ENCODE measurements around the gene KDM1B. TPM values are rescaled to one million over a fixed set of nuclear protein-coding genes. Genes with fewer than 3 reads are reported as not detected.
A peak's percentile ranks its signal among the peaks of the same experiment; 100 is the strongest.
"Not testable (repeated sequence)": the region's sequence is repeated elsewhere in the genome, so short reads cannot be mapped to it uniquely, and the experiment has no call there.

Gene KDM1B
- total RNA-seq, 1 donor from 2014 or later = 16.9 TPM

GRCh38 chr6:18219591-18219990 is 64.4 kb downstream of the KDM1B start:
- Mint-ChIP-seq H3K9me3 (no peaks in the 10 kb centered on the region), H3K4me1 (no peaks in the 10 kb centered on the region), H3K27me3 (ENCODE audit: insufficient read depth, low read depth) (peaks cover 4% of the 10 kb centered on the region), H3K27ac (peak overlapping the region; percentile 38), H3K36me3 (peaks cover 34% of the 10 kb centered on the region), H3K4me3 (no peak overlapping the region)
- Histone ChIP-seq H3K9ac (no peak overlapping the region), H3K4me3 (no peak overlapping the region), H3F3A (ENCODE audit: low read depth) (peaks cover 54% of the 10 kb centered on the region), H3K27me3 (no peaks in the 10 kb centered on the region), H3K36me3 (peaks cover 15% of the 10 kb centered on the region), H2AFZ (replicated peaks) (no peak overlapping the region), H3K9me3 (ENCODE audit: low read depth) (no peaks in the 10 kb centered on the region), H4K20me1 (ENCODE audit: low read depth) (peaks cover 4% of the 10 kb centered on the region), H3K4me1 (no peaks in the 10 kb centered on the region), H3K27ac (peak overlapping the region; percentile 65), H3K4me2 (no peak overlapping the region), H3K79me2 (ENCODE audit: low read depth) (peaks cover 4% of the 10 kb centered on the region)
- no peak for DNase-seq (ENCODE audit: low spot score)
- TF ChIP-seq CTCF (IDR thresholded peaks at IDR 0.05) (no peak), EZH2phosphoT487 (IDR thresholded peaks at IDR 0.05) (no peak), EZH2 (IDR thresholded peaks at IDR 0.05) (no peak)

GRCh38 chr6:18221288-18221615 is 66.0 kb downstream of the KDM1B start:
- Histone ChIP-seq H3K27ac (peak overlapping the region; percentile 50), H3K79me2 (ENCODE audit: low read depth) (peaks cover 16% of the 10 kb centered on the region), H3K9ac (no peak overlapping the region), H2AFZ (replicated peaks) (no peak overlapping the region), H3K4me1 (no peaks in the 10 kb centered on the region), H3K36me3 (peaks cover 32% of the 10 kb centered on the region), H3K9me3 (ENCODE audit: low read depth) (no peaks in the 10 kb centered on the region), H4K20me1 (ENCODE audit: low read depth) (peaks cover 14% of the 10 kb centered on the region), H3K27me3 (no peaks in the 10 kb centered on the region), H3K4me2 (no peak overlapping the region), H3K4me3 (no peak overlapping the region), H3F3A (ENCODE audit: low read depth) (peaks cover 70% of the 10 kb centered on the region)
- Mint-ChIP-seq H3K4me1 (no peaks in the 10 kb centered on the region), H3K9me3 (no peaks in the 10 kb centered on the region), H3K4me3 (no peak overlapping the region), H3K27me3 (ENCODE audit: insufficient read depth, low read depth) (peaks cover 4% of the 10 kb centered on the region), H3K27ac (peak overlapping the region; percentile 64), H3K36me3 (peaks cover 32% of the 10 kb centered on the region)
- no peak for DNase-seq (ENCODE audit: low spot score)
- TF ChIP-seq EZH2 (IDR thresholded peaks at IDR 0.05) (no peak), CTCF (IDR thresholded peaks at IDR 0.05) (no peak), EZH2phosphoT487 (IDR thresholded peaks at IDR 0.05) (no peak)

- H3K27ac ChIP-seq = peak overlapping the region; percentile 56
- H3K36me3 ChIP-seq = peaks cover 48% of the 10 kb centered on the region
Observed at GRCh38 chr6:18226451-18227105, 71.4 kb downstream of the KDM1B start.

GRCh38 chr6:18227166-18227565 is 71.9 kb downstream of the KDM1B start:
- peaks cover 11% of the 10 kb centered on the region for H3K9me3 ChIP-seq (ENCODE audit: low read depth)
- not testable (repeated sequence) for H3K4me2 ChIP-seq, H3K27ac Mint-ChIP-seq

More at GRCh38 chr6:18226451-18227105, 71.4 kb downstream of the KDM1B start:
- not testable (repeated sequence) for H3K4me3 Mint-ChIP-seq; DNase-seq (ENCODE audit: low spot score); H3K4me1 Mint-ChIP-seq; H3K27me3 ChIP-seq; H3K9me3 ChIP-seq (ENCODE audit: low read depth); H2AFZ ChIP-seq (replicated peaks); H3K4me2 ChIP-seq; H3K27me3 Mint-ChIP-seq (ENCODE audit: insufficient read depth, low read depth); H3K27ac Mint-ChIP-seq; H3K4me1 ChIP-seq; H3K4me3 ChIP-seq; H3K9ac ChIP-seq
- Histone ChIP-seq H3F3A (ENCODE audit: low read depth) (peaks cover 56% of the 10 kb centered on the region), H4K20me1 (ENCODE audit: low read depth) (peaks cover 17% of the 10 kb centered on the region), H3K79me2 (ENCODE audit: low read depth) (peaks cover 56% of the 10 kb centered on the region)
- Mint-ChIP-seq H3K9me3 (peaks cover 37% of the 10 kb centered on the region), H3K36me3 (peaks cover 53% of the 10 kb centered on the region)

GRCh38 chr6:18228590-18228989 is 73.4 kb downstream of the KDM1B start:
- not testable (repeated sequence) for H3K4me3 Mint-ChIP-seq; H3K4me2 ChIP-seq; H3K27ac Mint-ChIP-seq; H2AFZ ChIP-seq (replicated peaks); H3K4me1 Mint-ChIP-seq; H3K27me3 ChIP-seq; H3K27ac ChIP-seq; H3K4me3 ChIP-seq; H3K9ac ChIP-seq; H3K4me1 ChIP-seq; DNase-seq (ENCODE audit: low spot score); H3K27me3 Mint-ChIP-seq (ENCODE audit: insufficient read depth, low read depth)
- Histone ChIP-seq H3F3A (ENCODE audit: low read depth) (peaks cover 48% of the 10 kb centered on the region), H3K36me3 (peaks cover 56% of the 10 kb centered on the region), H4K20me1 (ENCODE audit: low read depth) (peaks cover 17% of the 10 kb centered on the region), H3K9me3 (ENCODE audit: low read depth) (peaks cover 15% of the 10 kb centered on the region), H3K79me2 (ENCODE audit: low read depth) (peaks cover 74% of the 10 kb centered on the region)
- Mint-ChIP-seq H3K9me3 (peaks cover 55% of the 10 kb centered on the region), H3K36me3 (peaks cover 68% of the 10 kb centered on the region)

More at GRCh38 chr6:18227166-18227565, 71.9 kb downstream of the KDM1B start:
- not testable (repeated sequence) for H3K27me3 ChIP-seq; H3K4me1 Mint-ChIP-seq; DNase-seq (ENCODE audit: low spot score); H3K4me3 ChIP-seq; H3K4me1 ChIP-seq; H3K27me3 Mint-ChIP-seq (ENCODE audit: insufficient read depth, low read depth); H3K4me3 Mint-ChIP-seq; H2AFZ ChIP-seq (replicated peaks); H3K9ac ChIP-seq
- Histone ChIP-seq H3K36me3 (peaks cover 54% of the 10 kb centered on the region), H4K20me1 (ENCODE audit: low read depth) (peaks cover 17% of the 10 kb centered on the region), H3K79me2 (ENCODE audit: low read depth) (peaks cover 62% of the 10 kb centered on the region), H3F3A (ENCODE audit: low read depth) (peaks cover 55% of the 10 kb centered on the region), H3K27ac (peak overlapping the region; percentile 2)
- H3K36me3 Mint-ChIP-seq = peaks cover 57% of the 10 kb centered on the region
- peaks cover 43% of the 10 kb centered on the region for H3K9me3 Mint-ChIP-seq

GRCh38 chr6:18231856-18232255 is 76.6 kb downstream of the KDM1B start:
- H3K9me3 ChIP-seq (ENCODE audit: low read depth) = peaks cover 23% of the 10 kb centered on the region

More at GRCh38 chr6:18231856-18232255, 76.6 kb downstream of the KDM1B start:
- Histone ChIP-seq H3F3A (ENCODE audit: low read depth) (peaks cover 35% of the 10 kb centered on the region), H3K36me3 (peaks cover 54% of the 10 kb centered on the region), H3K79me2 (ENCODE audit: low read depth) (peaks cover 91% of the 10 kb centered on the region)
- not testable (repeated sequence) for H3K4me2 ChIP-seq; DNase-seq (ENCODE audit: low spot score); H2AFZ ChIP-seq (replicated peaks); H3K27me3 Mint-ChIP-seq (ENCODE audit: insufficient read depth, low read depth); H3K9ac ChIP-seq; H3K4me1 ChIP-seq; H3K27ac ChIP-seq; H3K4me3 Mint-ChIP-seq; H3K4me3 ChIP-seq; H3K27ac Mint-ChIP-seq; H4K20me1 ChIP-seq (ENCODE audit: low read depth); H3K4me1 Mint-ChIP-seq; H3K27me3 ChIP-seq
- Mint-ChIP-seq H3K36me3 (peaks cover 92% of the 10 kb centered on the region), H3K9me3 (peaks cover 71% of the 10 kb centered on the region)

All from neural progenitor cell (in vitro differentiated cells).